Left forelimb (tissue), 1 donor: ENCODE data around the gene TAF4B.
"Not testable (repeated sequence)": the region's sequence is repeated elsewhere in the genome, so short reads cannot be mapped to it uniquely, and the experiment has no call there.

Experiments used
- DNase-seq: peaks from one replicate; pipeline ENCODE4 v3.0.0-alpha.2; 2018; ENCODE audit warnings: low spot score

The TAF4B gene

GRCh38 chr18:26424428-26425147 is 198.3 kb downstream of the TAF4B start:
- DNase-seq: no peak

GRCh38 chr18:26425148-26425531 is 198.9 kb downstream of the TAF4B start:
- no peak for DNase-seq

- DNase-seq: peak; percentile 46
Measured at GRCh38 chr18:26429535-26430226, 203.4 kb downstream of the TAF4B start.

- no peak for DNase-seq
Measured at GRCh38 chr18:26432651-26433424, 206.6 kb downstream of the TAF4B start.

DNA sequence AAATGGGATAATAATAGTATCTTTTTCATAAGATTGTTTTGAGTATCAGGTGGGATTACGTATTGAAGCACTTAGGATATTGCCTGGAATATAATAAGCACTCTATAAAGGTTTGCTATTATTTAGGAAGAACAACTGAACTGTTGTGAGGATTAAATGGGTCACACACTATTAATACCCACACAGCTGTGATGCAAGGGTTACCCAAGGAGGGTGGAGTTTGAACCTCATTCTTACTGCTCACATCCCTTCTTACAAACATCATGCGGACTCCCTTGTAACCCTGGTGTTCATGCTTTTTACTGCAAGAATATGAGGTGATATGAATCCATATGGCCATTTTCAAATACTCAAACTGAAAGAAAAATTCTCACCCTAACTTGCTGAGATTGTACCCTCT is 208.6 kb downstream of the TAF4B start:
- DNase-seq: no peak

DNA sequence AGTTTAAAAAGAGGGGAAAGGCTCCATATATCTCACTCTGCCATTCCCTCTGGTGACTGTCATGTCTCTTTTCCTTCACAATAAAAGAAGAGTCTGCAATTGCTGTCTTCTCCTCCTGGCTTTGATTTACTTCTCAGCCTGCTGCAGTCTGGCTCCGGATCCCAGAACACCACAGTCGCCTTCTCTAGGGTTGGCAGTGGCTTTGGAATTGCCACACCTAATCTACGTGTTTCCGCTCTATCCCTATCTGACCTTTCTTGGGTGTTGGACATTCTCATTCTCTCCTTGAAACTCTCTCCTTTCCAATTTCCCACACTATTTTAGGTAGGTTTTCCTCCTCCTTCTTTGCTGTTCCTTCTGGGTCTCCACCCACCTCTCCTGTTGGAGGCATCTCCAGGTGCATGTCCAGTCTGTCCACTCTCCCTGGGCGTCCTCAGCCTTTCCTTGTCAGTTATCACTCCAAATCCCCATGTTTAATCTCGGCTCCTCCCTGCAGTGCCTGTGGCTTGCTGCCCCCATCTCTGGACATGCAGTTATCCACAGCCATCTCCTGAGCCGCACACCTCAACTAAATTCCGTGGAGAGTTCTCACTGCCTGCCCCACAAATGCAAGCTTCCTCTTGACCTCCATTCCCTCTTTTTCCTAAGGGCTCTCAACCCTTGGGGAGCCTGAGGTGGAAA is 209.3 kb downstream of the TAF4B start:
- DNase-seq: no peak

DNA sequence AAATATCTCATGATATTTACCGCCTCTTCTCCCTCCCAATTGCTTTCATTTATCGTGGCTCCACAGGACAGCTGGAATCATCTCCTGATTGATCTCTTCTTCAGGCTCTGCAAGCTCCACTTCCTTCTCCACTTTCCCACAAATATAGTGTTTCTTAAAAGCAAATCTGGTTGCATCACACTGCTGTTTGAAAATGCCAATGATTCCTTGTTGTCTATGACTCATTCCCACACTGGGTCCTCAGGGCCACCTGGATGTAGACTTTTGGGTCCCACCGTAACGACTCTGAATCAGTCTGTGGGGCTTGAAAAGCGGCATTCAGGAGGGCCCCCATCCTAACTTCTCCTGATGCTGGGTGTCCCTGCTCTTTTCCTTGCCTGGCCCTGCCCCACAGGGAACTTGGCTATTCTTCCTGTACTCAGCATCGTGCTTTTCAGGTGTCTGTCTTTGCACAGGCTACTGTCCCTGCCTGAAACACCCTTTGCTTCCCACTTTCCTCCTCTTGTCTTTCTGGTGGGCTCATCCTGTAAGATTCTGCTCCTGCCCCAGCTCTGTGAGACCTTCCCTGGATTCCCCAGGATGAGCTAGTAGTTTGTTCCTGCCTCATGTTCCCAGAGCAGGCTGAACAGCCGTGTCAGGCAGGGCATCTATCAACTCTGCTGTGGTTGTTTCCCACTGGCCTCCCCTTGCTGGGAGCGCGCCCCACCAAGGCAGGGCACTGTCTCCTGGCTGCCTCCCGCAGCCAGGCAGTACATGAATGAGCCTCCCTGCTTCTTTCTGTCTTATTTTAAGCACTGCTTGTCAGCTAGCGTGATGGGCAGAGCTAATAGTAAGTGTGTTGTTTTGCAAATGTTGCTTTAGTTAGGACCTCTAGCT is 210.2 kb downstream of the TAF4B start:
- DNase-seq: no peak

DNA sequence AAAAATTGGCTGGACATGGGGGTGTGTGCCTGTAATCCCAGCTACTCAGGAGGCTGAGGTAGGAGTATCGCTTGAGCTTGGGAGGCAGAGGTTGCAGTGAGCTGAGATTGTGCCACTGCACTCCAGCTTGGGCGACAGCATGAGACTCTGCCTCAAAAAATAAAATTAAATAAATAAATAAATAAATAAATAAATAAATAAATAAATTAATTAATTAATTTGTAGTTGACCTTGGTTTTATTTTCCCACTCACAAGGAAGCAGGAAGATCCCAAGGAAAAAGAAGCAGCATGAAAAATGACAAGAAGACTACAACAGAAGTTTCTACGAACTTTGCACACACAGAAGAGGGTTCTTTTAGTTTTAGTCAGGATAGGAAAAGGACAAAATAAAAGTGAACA is 211.4 kb downstream of the TAF4B start:
- DNase-seq: not testable (repeated sequence)

DNA sequence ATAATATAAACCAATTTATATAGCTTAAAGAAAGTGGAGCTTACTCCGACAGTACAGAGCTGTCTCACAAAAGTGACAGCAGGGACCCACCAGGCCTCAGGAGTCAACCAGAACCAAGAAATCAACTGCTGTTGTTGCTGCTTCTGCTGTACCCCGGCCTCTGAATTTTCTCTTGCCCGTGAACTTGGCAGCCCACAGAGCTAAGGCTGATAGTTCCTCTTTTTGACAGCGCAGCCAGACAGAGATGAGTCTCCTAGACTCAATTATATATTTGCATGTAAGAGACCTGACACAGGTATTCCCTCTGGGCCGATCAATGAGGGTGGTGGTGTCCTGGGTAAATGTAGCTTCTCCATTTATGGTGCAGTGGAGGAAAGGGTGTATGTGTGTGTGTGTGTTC is 212.7 kb downstream of the TAF4B start:
- DNase-seq: no peak

- no peak for DNase-seq
Measured at GRCh38 chr18:26439537-26439936, 213.3 kb downstream of the TAF4B start.

DNA sequence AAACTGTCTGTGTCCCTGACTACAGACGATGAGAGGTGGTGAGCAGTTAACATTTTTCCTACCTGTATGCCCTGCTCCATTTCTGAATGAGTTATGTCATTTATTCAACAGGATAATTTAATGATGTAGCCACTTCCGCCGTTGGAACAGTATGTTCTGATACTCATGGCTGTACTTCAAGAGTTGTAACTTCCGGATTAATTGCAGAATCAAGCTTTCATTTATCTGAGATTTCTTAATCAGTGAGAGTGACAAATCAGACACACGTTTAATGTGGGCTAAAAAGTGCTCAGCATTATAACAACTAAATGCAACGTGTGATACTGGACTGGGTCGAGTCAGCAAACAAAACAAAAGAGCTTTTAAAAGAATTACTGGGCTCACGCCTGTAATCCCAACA is 214.4 kb downstream of the TAF4B start:
- DNase-seq: no peak
